ENCODE measurements around the gene CUBN. TPM values are rescaled to one million over a fixed set of nuclear protein-coding genes. Genes with fewer than 3 reads are reported as not detected.

Gene CUBN
- total and polyA plus RNA-seq, 2 of the 13 experiments (the other 11 are each of a cell fraction or from before 2014, with no cell fraction given), result 0.27 to 0.32 TPM

DNA sequence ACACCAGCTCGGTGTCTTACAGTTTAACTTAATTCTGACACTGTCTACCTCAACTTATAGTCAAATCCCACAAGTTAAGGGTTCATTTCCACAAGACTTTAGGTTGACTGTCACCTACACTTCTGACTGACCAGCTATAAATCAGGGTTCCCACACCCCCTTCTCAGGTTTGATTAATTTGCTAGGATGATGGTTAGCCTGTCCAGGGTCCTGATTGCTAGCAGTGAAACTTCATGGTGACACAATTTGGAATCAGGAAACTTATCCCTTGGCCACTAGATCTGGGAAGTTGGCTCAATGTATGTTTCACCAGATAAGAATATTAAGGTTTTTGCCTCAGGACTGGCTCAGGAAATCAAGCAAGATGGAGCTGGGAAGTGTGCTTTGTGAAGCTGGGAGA, 309.6 kb downstream of the CUBN start:
- no peaks in the 10 kb centered on the region for H4K20me1 ChIP-seq (ENCODE audit: insufficient read depth, low read length)
- H3K4me2 ChIP-seq (ENCODE audit: low read depth, low read length), result no peak overlapping the region
- in situ Hi-C loops (cut with HindIII; ENCODE audit: extremely low pct_ligation_motif_present, low pct_unique_long_range_greater_than_20kb), result no loop called here
- peaks cover 15% of the 10 kb centered on the region for H3K9me3 ChIP-seq (ENCODE audit: low read length)
- ATAC-seq (no peak), FAIRE-seq (no peak), DNase-seq (ENCODE audit: low spot score) (no peak)
- H3K36me3 ChIP-seq (replicated peaks in 1 of 2; ENCODE audit: control insufficient read depth in 1 of 2, insufficient read depth in 2 of 2, low read length in 2 of 2), result no peaks in the 10 kb centered on the region
- peaks cover 25% of the 10 kb centered on the region for H3K4me1 ChIP-seq (ENCODE audit: insufficient read depth, low read length)
- peaks cover 0 to 7% of the 10 kb centered on the region in 2 experiments; a peak in 1 of 5 replicates for H3K27me3 ChIP-seq (ENCODE audit: control insufficient read depth in 1 of 2, insufficient read depth in 2 of 2, low read length in 2 of 2)
- WGBS (ENCODE audit: low lambda C conversion rate), result 0% methylated on average over 1 of the region's 1 CpG
- H2AFZ ChIP-seq (ENCODE audit: low read length), result no peak overlapping the region
- no peak overlapping the region for H3K27ac ChIP-seq (ENCODE audit: extremely low read length, insufficient read depth, low read length)
- no TSS peak for BruUV-seq (replicated peaks)
- H3K9ac ChIP-seq (ENCODE audit: insufficient read depth, low read depth, low read length), result no peak overlapping the region
- intact Hi-C loops (cut with micrococcal nuclease; ENCODE audit: unreplicated experiment), result no loop called here
- peaks cover 10% of the 10 kb centered on the region for H3K79me2 ChIP-seq (ENCODE audit: insufficient read depth, low read length)
- ChIA-PET POLR2A (no interaction called here), CTCF (ENCODE audit: low intra/inter-chr PET ratio, low total read pairs) (no interaction called here)
- TF ChIP-seq ZNF878 (CRISPR knock-in tag; IDR thresholded peaks at IDR 0.05) (no peak), ERF (CRISPR knock-in tag; IDR thresholded peaks at IDR 0.05) (no peak), PRPF4 (IDR thresholded peaks at IDR 0.05; ENCODE audit: low read depth, low read length, poor library complexity, severe bottlenecking) (no peak), ZNF12 (CRISPR knock-in tag; IDR thresholded peaks at IDR 0.05) (no peak), MXD1 (CRISPR knock-in tag; IDR thresholded peaks at IDR 0.05) (no peak), ZNF296 (CRISPR knock-in tag; conservative IDR thresholded peaks at IDR 0.05) (no peak), TFDP1 (CRISPR knock-in tag; IDR thresholded peaks at IDR 0.05; ENCODE audit: borderline replicate concordance) (no peak), ZNF446 (CRISPR knock-in tag; IDR thresholded peaks at IDR 0.05) (no peak), ZNF691 (CRISPR knock-in tag; IDR thresholded peaks at IDR 0.05; ENCODE audit: borderline replicate concordance, low read depth) (no peak), SOX5 (CRISPR knock-in tag; IDR thresholded peaks at IDR 0.05; ENCODE audit: borderline replicate concordance) (no peak), ZNF761 (CRISPR knock-in tag; conservative IDR thresholded peaks at IDR 0.05) (no peak)
- H3K4me3 ChIP-seq (replicated peaks in 1 of 3; ENCODE audit: insufficient read depth in 1 of 3, low read depth in 2 of 3, low read length in 3 of 3), result no peak overlapping the region
